ENCODE results near the gene PRDM5. TPM values are rescaled to one million over a fixed set of nuclear protein-coding genes. Genes with fewer than 3 reads are reported as not detected.

PRDM5 gene
- total and polyA plus RNA-seq, 2 donors (not counting 3 experiments of a cell fraction or from before 2014, with no cell fraction given), result 2.2 to 8.1 TPM

DNA sequence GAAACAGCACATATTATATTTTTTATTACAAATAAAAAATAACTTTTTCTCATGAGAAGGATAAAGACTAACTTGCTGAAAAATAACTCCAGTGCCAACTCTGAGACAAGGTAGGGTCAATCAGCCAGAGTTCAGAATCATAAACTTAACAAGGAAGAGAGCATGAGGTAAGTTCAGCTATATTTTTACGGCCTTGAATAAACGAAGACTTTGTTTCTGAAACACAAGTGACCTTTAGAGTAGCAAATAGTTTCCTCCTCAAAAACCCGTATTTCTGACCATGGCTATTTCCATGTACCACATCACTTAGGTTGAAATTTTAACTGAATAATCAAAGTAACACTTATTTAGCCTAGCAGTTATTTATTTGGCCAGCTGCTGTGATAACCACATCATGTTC lies 45.5 kb downstream of the PRDM5 start:
- Histone ChIP-seq H3K9ac (replicated peaks; ENCODE audit: extremely low read depth, insufficient read depth, low read length) (no peak overlapping the region), H3K4me2 (ENCODE audit: insufficient read depth, low read length) (no peak overlapping the region), H3K27me3 (ENCODE audit: control insufficient read depth in 2 of 2, insufficient read depth in 2 of 2, low read length in 2 of 2) (no peaks in the 10 kb centered on the region), H3K4me1 (ENCODE audit: control insufficient read depth, extremely low read depth, insufficient read depth, low read length) (no peaks in the 10 kb centered on the region), H3K27ac (ENCODE audit: insufficient read depth, low read depth, low read length) (no peak overlapping the region), H3K9me1 (replicated peaks; ENCODE audit: control insufficient read depth, extremely low read depth, insufficient read depth, low read length) (no peaks in the 10 kb centered on the region), H3K4me3 (replicated peaks in 1 of 3; ENCODE audit: insufficient read depth in 1 of 3, low read depth in 1 of 3, low read length in 3 of 3) (no peak overlapping the region), H3K36me3 (ENCODE audit: control insufficient read depth in 2 of 2, extremely low read depth in 1 of 2, insufficient read depth in 2 of 2, low read length in 2 of 2) (no peaks in the 10 kb centered on the region), H3K9me3 (replicated peaks; ENCODE audit: control insufficient read depth, insufficient read depth, low read length) (no peaks in the 10 kb centered on the region), H4K20me1 (replicated peaks; ENCODE audit: control insufficient read depth, extremely low read depth, insufficient read depth, low read length) (no peaks in the 10 kb centered on the region), H2AFZ (ENCODE audit: low read depth, low read length) (no peak overlapping the region), H3K79me2 (ENCODE audit: control insufficient read depth, insufficient read depth, low read length) (no peaks in the 10 kb centered on the region)
- no peak for FAIRE-seq
- TF ChIP-seq MYC (IDR thresholded peaks at IDR 0.05; ENCODE audit: low read depth, low read length), result no peak
- intact Hi-C loops (cut with micrococcal nuclease) (no loop called here), dilution Hi-C loops (cut with MboI; ENCODE audit: extremely low pct_ligation_motif_present, low sequenced_read_pairs) (no loop called here)
- no TSS peak for BruUV-seq (replicated peaks)
- DNase-seq (ENCODE audit: low read depth, low spot score), result no peak
- CTCF ChIA-PET, result no interaction called here
- POLR2A ChIA-PET, result no interaction called here

DNA sequence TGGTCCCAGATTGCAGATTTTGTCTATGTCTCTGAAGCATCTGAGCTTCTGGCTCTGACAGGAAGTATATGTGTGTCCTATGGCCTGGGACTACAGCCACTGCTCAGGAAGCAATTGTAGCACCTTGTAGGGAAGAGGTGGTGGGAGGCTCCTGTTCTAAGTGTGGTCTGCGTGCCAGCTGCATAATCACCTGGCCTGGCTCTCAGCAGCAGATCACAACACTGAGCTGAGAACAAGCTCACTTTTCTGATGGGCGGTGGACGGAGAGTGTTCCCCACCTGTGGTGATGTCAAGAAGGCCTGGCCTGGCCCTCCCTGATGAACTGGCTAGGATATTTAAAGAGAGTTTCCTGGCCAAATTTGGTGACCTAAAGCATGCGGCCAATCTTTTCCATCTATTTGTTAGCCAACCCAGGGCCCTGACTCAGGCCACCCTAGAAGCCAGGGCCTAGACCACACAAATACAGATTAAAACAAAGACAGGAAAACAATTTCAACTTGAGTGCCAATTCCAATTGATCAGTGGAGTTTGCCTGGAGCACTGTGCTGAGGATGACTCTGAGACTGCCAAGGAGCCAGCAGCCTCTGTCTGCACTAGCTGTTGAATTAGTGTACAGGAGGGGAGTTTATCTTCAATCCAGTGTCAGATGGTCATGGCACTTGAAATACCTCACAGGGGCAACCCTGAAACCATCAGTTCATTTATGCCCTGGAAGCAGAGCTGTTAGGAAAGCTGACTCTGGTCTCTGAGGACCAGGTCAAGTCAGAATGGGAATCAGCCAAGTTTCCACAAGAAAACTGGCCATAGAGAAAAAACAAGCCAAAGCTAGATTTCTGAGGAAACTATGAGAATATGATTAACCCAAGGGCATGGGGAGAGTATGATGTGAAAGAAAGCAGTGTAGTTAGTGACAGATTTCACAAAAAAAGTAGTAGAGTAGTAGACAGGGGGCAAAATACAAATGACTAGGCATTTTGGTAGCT lies 47.4 kb downstream of the PRDM5 start:
- H3K4me1 ChIP-seq (ENCODE audit: control insufficient read depth, extremely low read depth, insufficient read depth, low read length), result no peaks in the 10 kb centered on the region
- no peak for TF ChIP-seq POLR2AphosphoS5 (IDR thresholded peaks at IDR 0.05; ENCODE audit: insufficient read depth, low read depth, low read length)
- TF ChIP-seq, protein P1, sequence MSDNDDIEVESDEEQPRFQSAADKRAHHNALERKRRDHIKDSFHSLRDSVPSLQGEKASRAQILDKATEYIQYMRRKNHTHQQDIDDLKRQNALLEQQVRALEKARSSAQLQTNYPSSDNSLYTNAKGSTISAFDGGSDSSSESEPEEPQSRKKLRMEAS (IDR thresholded peaks at IDR 0.05; ENCODE audit: insufficient read depth, insufficient read length), result no peak
- no TSS peak for BruUV-seq (replicated peaks)
- DNase-seq (ENCODE audit: low read depth, low spot score) (no peak), FAIRE-seq (no peak)
- CTCF ChIA-PET, result interaction anchor here (0.6 to 1.1 kb wide), 6 partner anchors 15 to 1182 kb away, joined by 3 to 4 read pairs (median 3); no protein-coding TSS in a partner anchor
- H3K27me3 ChIP-seq (ENCODE audit: control insufficient read depth in 2 of 2, insufficient read depth in 2 of 2, low read length in 2 of 2), result no peaks in the 10 kb centered on the region
- H3K36me3 ChIP-seq (ENCODE audit: control insufficient read depth in 2 of 2, extremely low read depth in 1 of 2, insufficient read depth in 2 of 2, low read length in 2 of 2), result no peaks in the 10 kb centered on the region
- dilution Hi-C loops (cut with MboI; ENCODE audit: extremely low pct_ligation_motif_present, low sequenced_read_pairs) (no loop called here), intact Hi-C loops (cut with micrococcal nuclease) (no loop called here)
- H3K9me1 ChIP-seq (replicated peaks; ENCODE audit: control insufficient read depth, extremely low read depth, insufficient read depth, low read length), result no peaks in the 10 kb centered on the region
- no peak overlapping the region for H2AFZ ChIP-seq (ENCODE audit: low read depth, low read length)
- POLR2A ChIA-PET, result no interaction called here
- no peaks in the 10 kb centered on the region for H4K20me1 ChIP-seq (replicated peaks; ENCODE audit: control insufficient read depth, extremely low read depth, insufficient read depth, low read length)
- H3K4me2 ChIP-seq (ENCODE audit: insufficient read depth, low read length), result no peak overlapping the region
- no peaks in the 10 kb centered on the region for H3K79me2 ChIP-seq (ENCODE audit: control insufficient read depth, insufficient read depth, low read length)
- no peak overlapping the region for H3K27ac ChIP-seq (ENCODE audit: insufficient read depth, low read depth, low read length)
- H3K9ac ChIP-seq (replicated peaks; ENCODE audit: extremely low read depth, insufficient read depth, low read length), result no peak overlapping the region
- H3K4me3 ChIP-seq (replicated peaks in 1 of 3; ENCODE audit: insufficient read depth in 1 of 3, low read depth in 1 of 3, low read length in 3 of 3), result no peak overlapping the region
- H3K9me3 ChIP-seq (replicated peaks; ENCODE audit: control insufficient read depth, insufficient read depth, low read length), result no peaks in the 10 kb centered on the region

Data from endothelial cell of umbilical vein (primary cell).